GM19025 (cell line): ENCODE measurements around the gene PSPH.

ENCODE experiments used
- ATAC-seq: cut with Tn5 transposase; IDR thresholded peaks from one replicate; pipeline ENCODE4 v1.9.1; 2021; ENCODE audit warnings: mild to moderate bottlenecking, low read depth, moderate library complexity; ENCODE audit not compliant: unreplicated experiment

Gene PSPH

DNA sequence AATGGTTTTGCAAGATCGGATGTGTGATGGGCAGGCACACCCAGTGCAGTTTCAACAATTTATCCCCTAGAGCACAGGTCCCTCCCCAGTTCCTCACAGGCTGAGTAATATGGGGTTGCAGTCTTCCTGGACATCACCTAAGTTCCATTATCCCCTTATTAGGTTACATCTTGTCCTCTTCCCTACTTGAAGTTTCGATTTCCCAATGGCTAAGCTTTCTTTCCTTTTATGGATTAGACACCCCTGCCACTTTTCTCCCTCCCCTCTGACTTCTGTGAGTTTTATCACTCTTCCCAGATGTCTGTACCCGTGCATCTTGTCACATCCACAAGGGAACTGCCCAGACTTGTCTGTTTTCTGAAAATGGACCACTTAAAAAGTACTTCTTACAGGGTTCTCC is 89.2 kb downstream of the PSPH start:
- ATAC-seq = no peak
